WTC11 (cell line): Measurements from ENCODE around the gene C1QL2. TPM values are rescaled to one million over a fixed set of nuclear protein-coding genes. Genes with fewer than 3 reads are reported as not detected.

ENCODE experiments used
- ATAC-seq: fragments of 200-7000 bp; cut with Tn5 transposase; 2 replicates; pipeline ENCODE4 v1.10.0; 2021; ENCODE audit warnings: mild to moderate bottlenecking, moderate library complexity
- CTCF ChIA-PET: fragments of 300-600 bp; sonication (Branson Sonifier 250); formaldehyde crosslinking; loops from one replicate; lab custom pipeline; 2021; ENCODE audit warnings: antibody characterized with exemption; lab: Charles Lee
- POLR2A ChIA-PET: fragments of 350-600 bp; sonication (Branson Sonifier 250); formaldehyde crosslinking; loops from one replicate; lab custom pipeline; 2021; ENCODE audit warnings: antibody characterized with exemption; lab: Charles Lee
- DNase-seq: peaks from one replicate; pipeline ENCODE4 v3.0.0; 2021; ENCODE audit warnings: low spot score
- H3K27ac Mint-ChIP-seq: 2 replicates; pipeline ENCODE4 v1.8.0; 2021; ENCODE audit warnings: mixed read lengths
- H3K27me3 Mint-ChIP-seq: 2 replicates; pipeline ENCODE4 v1.8.0; 2021; ENCODE audit warnings: low read depth, mild to moderate bottlenecking, moderate library complexity, mixed read lengths
- H3K36me3 Mint-ChIP-seq: 2 replicates; pipeline ENCODE4 v1.8.0; 2021; ENCODE audit warnings: mixed read lengths
- H3K4me1 Mint-ChIP-seq: 2 replicates; pipeline ENCODE4 v1.8.0; 2022; ENCODE audit warnings: mixed read lengths
- H3K4me3 Mint-ChIP-seq: 2 replicates; pipeline ENCODE4 v1.8.0; 2021; ENCODE audit warnings: mild to moderate bottlenecking, moderate library complexity, mixed read lengths
- H3K9me3 Mint-ChIP-seq: 2 replicates; pipeline ENCODE4 v1.8.0; 2021; ENCODE audit warnings: mixed read lengths
- EMX1 ChIP-seq: fragments of 250-450 bp; sonication (Bioruptor Pico); IDR thresholded peaks from 2 replicates; pipeline ENCODE4 v1.8.0; 2021; ENCODE audit warnings: mild to moderate bottlenecking
- ESRRA ChIP-seq: sonication (generic); formaldehyde crosslinking; IDR thresholded peaks from 2 replicates; pipeline ENCODE4 v1.8.1; 2022; ENCODE audit warnings: mild to moderate bottlenecking, missing genetic modification reagents, borderline replicate concordance
- FOXP1 ChIP-seq: sonication (generic); formaldehyde crosslinking; IDR thresholded peaks from 2 replicates; pipeline ENCODE4 v1.8.0; 2022; ENCODE audit warnings: missing genetic modification reagents, mild to moderate bottlenecking, moderate library complexity, borderline replicate concordance
- GTF2I ChIP-seq: fragments of 250-450 bp; sonication (Bioruptor Pico); conservative IDR thresholded peaks from 2 replicates; pipeline ENCODE4 v1.4.0; 2021; ENCODE audit warnings: mild to moderate bottlenecking
- NFYB ChIP-seq: sonication (generic); formaldehyde crosslinking; conservative IDR thresholded peaks from 2 replicates; pipeline ENCODE4 v1.8.0; 2022; ENCODE audit warnings: low read depth, missing genetic modification reagents
- SMAD3 ChIP-seq: sonication (generic); formaldehyde crosslinking; IDR thresholded peaks from 2 replicates; pipeline ENCODE4 v1.8.0; 2022; ENCODE audit warnings: missing genetic modification reagents, mild to moderate bottlenecking, borderline replicate concordance
- TCF7 ChIP-seq: sonication (generic); formaldehyde crosslinking; IDR thresholded peaks from 2 replicates; pipeline ENCODE4 v1.8.0; 2022; ENCODE audit warnings: mild to moderate bottlenecking, low read depth, missing genetic modification reagents, moderate library complexity
- TEAD4 ChIP-seq: sonication (generic); formaldehyde crosslinking; IDR thresholded peaks from 2 replicates; pipeline ENCODE4 v1.8.0; 2022; ENCODE audit warnings: mild to moderate bottlenecking, missing genetic modification reagents
- ZBTB21 ChIP-seq: sonication (generic); formaldehyde crosslinking; IDR thresholded peaks from 2 replicates; pipeline ENCODE4 v1.8.1; 2023; ENCODE audit warnings: mild to moderate bottlenecking, missing genetic modification reagents, borderline replicate concordance
- ZNF232 ChIP-seq: sonication (generic); formaldehyde crosslinking; IDR thresholded peaks from 2 replicates; pipeline ENCODE4 v1.8.0; 2022; ENCODE audit warnings: mild to moderate bottlenecking, missing genetic modification reagents
- ZNF396 ChIP-seq: fragments of 250-450 bp; sonication (Bioruptor Pico); IDR thresholded peaks from 2 replicates; pipeline ENCODE4 v1.8.0; 2021; ENCODE audit warnings: mild to moderate bottlenecking, moderate library complexity, borderline replicate concordance
- ZNF416 ChIP-seq: fragments of 250-450 bp; sonication (Bioruptor Pico); IDR thresholded peaks from 2 replicates; pipeline ENCODE4 v1.9.0; 2021; ENCODE audit warnings: mild to moderate bottlenecking, inconsistent platforms
- total RNA-seq: library from RNA; stranded (reverse); gene quantifications from 3 replicates; pipeline ENCODE4 v1.2.3, GENCODE V29; 2021
- TF ChIP-seq, protein P1 (sequence below): sonication (generic); formaldehyde crosslinking; IDR thresholded peaks from 2 replicates; pipeline ENCODE4 v1.8.1; 2023; ENCODE audit warnings: mild to moderate bottlenecking, missing genetic modification reagents
- TF ChIP-seq, protein P2 (sequence below): sonication (generic); formaldehyde crosslinking; IDR thresholded peaks from 2 replicates; pipeline ENCODE4 v1.8.1; 2023; ENCODE audit warnings: mild to moderate bottlenecking, missing genetic modification reagents, moderate library complexity
- TF ChIP-seq, protein P3 (sequence below): sonication (generic); formaldehyde crosslinking; IDR thresholded peaks from 2 replicates; pipeline ENCODE4 v1.8.0; 2022; ENCODE audit warnings: missing genetic modification reagents
- TF ChIP-seq, protein P4 (sequence below): sonication (generic); formaldehyde crosslinking; IDR thresholded peaks from 2 replicates; pipeline ENCODE4 v1.8.0; 2023; ENCODE audit warnings: missing genetic modification reagents, mild to moderate bottlenecking, borderline replicate concordance
- TF ChIP-seq, protein P5 (sequence below): sonication (generic); formaldehyde crosslinking; conservative IDR thresholded peaks from 2 replicates; pipeline ENCODE4 v1.8.1; 2022; ENCODE audit warnings: mild to moderate bottlenecking, missing genetic modification reagents
- TF ChIP-seq, protein P6 (sequence below): sonication (generic); formaldehyde crosslinking; IDR thresholded peaks from 2 replicates; pipeline ENCODE4 v1.8.0; 2022; ENCODE audit warnings: mild to moderate bottlenecking, missing genetic modification reagents
- TF ChIP-seq, protein P7 (sequence below): sonication (generic); formaldehyde crosslinking; IDR thresholded peaks from 2 replicates; pipeline ENCODE4 v1.8.1; 2022; ENCODE audit warnings: mild to moderate bottlenecking, moderate library complexity, missing genetic modification reagents

C1QL2 gene
- total RNA-seq, 1 experiment from 2014 or later, result 1.0 TPM

DNA sequence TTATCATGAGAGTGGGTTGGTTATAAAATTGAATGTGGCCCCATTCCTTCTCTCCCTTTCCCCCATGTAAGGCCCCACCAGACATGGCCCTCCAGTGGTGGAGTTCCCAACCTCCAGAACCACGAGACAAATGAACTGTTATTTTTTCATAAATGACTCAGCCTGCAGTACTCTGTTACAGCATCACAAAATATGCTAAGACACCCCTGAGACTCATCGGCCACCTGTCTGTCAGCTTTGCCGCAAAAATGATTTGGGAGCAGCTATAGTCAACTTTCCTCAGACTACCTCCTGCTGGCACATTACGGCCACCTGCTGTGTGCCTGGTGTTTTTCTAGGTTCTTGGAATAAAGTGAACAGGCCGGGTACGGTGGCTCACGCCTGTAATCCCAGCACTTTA, 21.4 kb upstream of the C1QL2 start:
- ATAC-seq (no peak), DNase-seq (no peak)
- no peaks in the 10 kb centered on the region for H3K27me3 Mint-ChIP-seq
- H3K27ac Mint-ChIP-seq, result no peak overlapping the region
- TF ChIP-seq, protein P1, sequence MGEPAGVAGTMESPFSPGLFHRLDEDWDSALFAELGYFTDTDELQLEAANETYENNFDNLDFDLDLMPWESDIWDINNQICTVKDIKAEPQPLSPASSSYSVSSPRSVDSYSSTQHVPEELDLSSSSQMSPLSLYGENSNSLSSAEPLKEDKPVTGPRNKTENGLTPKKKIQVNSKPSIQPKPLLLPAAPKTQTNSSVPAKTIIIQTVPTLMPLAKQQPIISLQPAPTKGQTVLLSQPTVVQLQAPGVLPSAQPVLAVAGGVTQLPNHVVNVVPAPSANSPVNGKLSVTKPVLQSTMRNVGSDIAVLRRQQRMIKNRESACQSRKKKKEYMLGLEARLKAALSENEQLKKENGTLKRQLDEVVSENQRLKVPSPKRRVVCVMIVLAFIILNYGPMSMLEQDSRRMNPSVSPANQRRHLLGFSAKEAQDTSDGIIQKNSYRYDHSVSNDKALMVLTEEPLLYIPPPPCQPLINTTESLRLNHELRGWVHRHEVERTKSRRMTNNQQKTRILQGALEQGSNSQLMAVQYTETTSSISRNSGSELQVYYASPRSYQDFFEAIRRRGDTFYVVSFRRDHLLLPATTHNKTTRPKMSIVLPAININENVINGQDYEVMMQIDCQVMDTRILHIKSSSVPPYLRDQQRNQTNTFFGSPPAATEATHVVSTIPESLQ, result no peak
- TF ChIP-seq ESRRA (no peak), NFYB (CRISPR knock-in tag) (no peak), ZNF416 (CRISPR knock-in tag) (no peak), ZNF232 (no peak), SMAD3 (CRISPR knock-in tag) (no peak), TCF7 (no peak), ZNF396 (CRISPR knock-in tag) (no peak), ZBTB21 (CRISPR knock-in tag) (no peak), FOXP1 (CRISPR knock-in tag) (no peak), TEAD4 (CRISPR knock-in tag) (no peak), GTF2I (CRISPR knock-in tag) (no peak), EMX1 (CRISPR knock-in tag) (no peak)
- TF ChIP-seq, protein P2, sequence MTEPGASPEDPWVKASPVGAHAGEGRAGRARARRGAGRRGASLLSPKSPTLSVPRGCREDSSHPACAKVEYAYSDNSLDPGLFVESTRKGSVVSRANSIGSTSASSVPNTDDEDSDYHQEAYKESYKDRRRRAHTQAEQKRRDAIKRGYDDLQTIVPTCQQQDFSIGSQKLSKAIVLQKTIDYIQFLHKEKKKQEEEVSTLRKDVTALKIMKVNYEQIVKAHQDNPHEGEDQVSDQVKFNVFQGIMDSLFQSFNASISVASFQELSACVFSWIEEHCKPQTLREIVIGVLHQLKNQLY, result no peak
- TF ChIP-seq, protein P3, sequence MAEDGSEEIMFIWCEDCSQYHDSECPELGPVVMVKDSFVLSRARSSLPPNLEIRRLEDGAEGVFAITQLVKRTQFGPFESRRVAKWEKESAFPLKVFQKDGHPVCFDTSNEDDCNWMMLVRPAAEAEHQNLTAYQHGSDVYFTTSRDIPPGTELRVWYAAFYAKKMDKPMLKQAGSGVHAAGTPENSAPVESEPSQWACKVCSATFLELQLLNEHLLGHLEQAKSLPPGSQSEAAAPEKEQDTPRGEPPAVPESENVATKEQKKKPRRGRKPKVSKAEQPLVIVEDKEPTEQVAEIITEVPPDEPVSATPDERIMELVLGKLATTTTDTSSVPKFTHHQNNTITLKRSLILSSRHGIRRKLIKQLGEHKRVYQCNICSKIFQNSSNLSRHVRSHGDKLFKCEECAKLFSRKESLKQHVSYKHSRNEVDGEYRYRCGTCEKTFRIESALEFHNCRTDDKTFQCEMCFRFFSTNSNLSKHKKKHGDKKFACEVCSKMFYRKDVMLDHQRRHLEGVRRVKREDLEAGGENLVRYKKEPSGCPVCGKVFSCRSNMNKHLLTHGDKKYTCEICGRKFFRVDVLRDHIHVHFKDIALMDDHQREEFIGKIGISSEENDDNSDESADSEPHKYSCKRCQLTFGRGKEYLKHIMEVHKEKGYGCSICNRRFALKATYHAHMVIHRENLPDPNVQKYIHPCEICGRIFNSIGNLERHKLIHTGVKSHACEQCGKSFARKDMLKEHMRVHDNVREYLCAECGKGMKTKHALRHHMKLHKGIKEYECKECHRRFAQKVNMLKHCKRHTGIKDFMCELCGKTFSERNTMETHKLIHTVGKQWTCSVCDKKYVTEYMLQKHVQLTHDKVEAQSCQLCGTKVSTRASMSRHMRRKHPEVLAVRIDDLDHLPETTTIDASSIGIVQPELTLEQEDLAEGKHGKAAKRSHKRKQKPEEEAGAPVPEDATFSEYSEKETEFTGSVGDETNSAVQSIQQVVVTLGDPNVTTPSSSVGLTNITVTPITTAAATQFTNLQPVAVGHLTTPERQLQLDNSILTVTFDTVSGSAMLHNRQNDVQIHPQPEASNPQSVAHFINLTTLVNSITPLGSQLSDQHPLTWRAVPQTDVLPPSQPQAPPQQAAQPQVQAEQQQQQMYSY (CRISPR knock-in tag), result no peak
- TF ChIP-seq, protein P4, sequence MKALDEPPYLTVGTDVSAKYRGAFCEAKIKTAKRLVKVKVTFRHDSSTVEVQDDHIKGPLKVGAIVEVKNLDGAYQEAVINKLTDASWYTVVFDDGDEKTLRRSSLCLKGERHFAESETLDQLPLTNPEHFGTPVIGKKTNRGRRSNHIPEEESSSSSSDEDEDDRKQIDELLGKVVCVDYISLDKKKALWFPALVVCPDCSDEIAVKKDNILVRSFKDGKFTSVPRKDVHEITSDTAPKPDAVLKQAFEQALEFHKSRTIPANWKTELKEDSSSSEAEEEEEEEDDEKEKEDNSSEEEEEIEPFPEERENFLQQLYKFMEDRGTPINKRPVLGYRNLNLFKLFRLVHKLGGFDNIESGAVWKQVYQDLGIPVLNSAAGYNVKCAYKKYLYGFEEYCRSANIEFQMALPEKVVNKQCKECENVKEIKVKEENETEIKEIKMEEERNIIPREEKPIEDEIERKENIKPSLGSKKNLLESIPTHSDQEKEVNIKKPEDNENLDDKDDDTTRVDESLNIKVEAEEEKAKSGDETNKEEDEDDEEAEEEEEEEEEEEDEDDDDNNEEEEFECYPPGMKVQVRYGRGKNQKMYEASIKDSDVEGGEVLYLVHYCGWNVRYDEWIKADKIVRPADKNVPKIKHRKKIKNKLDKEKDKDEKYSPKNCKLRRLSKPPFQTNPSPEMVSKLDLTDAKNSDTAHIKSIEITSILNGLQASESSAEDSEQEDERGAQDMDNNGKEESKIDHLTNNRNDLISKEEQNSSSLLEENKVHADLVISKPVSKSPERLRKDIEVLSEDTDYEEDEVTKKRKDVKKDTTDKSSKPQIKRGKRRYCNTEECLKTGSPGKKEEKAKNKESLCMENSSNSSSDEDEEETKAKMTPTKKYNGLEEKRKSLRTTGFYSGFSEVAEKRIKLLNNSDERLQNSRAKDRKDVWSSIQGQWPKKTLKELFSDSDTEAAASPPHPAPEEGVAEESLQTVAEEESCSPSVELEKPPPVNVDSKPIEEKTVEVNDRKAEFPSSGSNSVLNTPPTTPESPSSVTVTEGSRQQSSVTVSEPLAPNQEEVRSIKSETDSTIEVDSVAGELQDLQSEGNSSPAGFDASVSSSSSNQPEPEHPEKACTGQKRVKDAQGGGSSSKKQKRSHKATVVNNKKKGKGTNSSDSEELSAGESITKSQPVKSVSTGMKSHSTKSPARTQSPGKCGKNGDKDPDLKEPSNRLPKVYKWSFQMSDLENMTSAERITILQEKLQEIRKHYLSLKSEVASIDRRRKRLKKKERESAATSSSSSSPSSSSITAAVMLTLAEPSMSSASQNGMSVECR, result no peak
- TF ChIP-seq, protein P5, sequence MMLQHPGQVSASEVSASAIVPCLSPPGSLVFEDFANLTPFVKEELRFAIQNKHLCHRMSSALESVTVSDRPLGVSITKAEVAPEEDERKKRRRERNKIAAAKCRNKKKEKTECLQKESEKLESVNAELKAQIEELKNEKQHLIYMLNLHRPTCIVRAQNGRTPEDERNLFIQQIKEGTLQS, result no peak
- TF ChIP-seq, protein P6, sequence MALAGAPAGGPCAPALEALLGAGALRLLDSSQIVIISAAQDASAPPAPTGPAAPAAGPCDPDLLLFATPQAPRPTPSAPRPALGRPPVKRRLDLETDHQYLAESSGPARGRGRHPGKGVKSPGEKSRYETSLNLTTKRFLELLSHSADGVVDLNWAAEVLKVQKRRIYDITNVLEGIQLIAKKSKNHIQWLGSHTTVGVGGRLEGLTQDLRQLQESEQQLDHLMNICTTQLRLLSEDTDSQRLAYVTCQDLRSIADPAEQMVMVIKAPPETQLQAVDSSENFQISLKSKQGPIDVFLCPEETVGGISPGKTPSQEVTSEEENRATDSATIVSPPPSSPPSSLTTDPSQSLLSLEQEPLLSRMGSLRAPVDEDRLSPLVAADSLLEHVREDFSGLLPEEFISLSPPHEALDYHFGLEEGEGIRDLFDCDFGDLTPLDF (CRISPR knock-in tag), result no peak
- TF ChIP-seq, protein P7, sequence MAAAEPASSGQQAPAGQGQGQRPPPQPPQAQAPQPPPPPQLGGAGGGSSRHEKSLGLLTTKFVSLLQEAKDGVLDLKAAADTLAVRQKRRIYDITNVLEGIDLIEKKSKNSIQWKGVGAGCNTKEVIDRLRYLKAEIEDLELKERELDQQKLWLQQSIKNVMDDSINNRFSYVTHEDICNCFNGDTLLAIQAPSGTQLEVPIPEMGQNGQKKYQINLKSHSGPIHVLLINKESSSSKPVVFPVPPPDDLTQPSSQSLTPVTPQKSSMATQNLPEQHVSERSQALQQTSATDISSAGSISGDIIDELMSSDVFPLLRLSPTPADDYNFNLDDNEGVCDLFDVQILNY (CRISPR knock-in tag), result no peak
- peaks cover 6% of the 10 kb centered on the region for H3K9me3 Mint-ChIP-seq
- CTCF ChIA-PET, result interaction anchor here (0.9 kb wide), 1 partner anchor 53 kb away, joined by 3 read pairs; no protein-coding TSS in a partner anchor
- peaks cover 9% of the 10 kb centered on the region for H3K4me1 Mint-ChIP-seq
- H3K36me3 Mint-ChIP-seq, result peaks cover 2% of the 10 kb centered on the region; the same call in 1 of the 2 replicates
- H3K4me3 Mint-ChIP-seq, result no peak overlapping the region
- POLR2A ChIA-PET, result no interaction called here
